SK-N-SH treated with all-trans-retinoic acid at 6 μM for 48 hours (cell line): Measurements from ENCODE around the gene SPON1.

Source experiments
- TCF4 ChIP-seq: fragments of 250-450 bp; sonication (Bioruptor Pico); IDR thresholded peaks from 2 replicates; pipeline ENCODE4 v1.8.0; 2021; ENCODE audit warnings: mild to moderate bottlenecking, moderate library complexity, borderline replicate concordance
- ZFP3 ChIP-seq: fragments of 250-450 bp; sonication (Bioruptor Pico); IDR thresholded peaks from 2 replicates; pipeline ENCODE4 v1.5.0; 2020; ENCODE audit warnings: mild to moderate bottlenecking, moderate library complexity
- ZFP30 ChIP-seq: fragments of 450-650 bp; formaldehyde crosslinking; IDR thresholded peaks from 2 replicates; pipeline ENCODE4 v1.5.0; 2022; ENCODE audit warnings: mild to moderate bottlenecking, moderate library complexity
- ZNF565 ChIP-seq: fragments of 450-650 bp; formaldehyde crosslinking; conservative IDR thresholded peaks from 2 replicates; pipeline ENCODE4 v1.5.0; 2020; ENCODE audit warnings: low read depth, mild to moderate bottlenecking, moderate library complexity
- ZNF8 ChIP-seq: fragments of 450-650 bp; formaldehyde crosslinking; IDR thresholded peaks from 2 replicates; pipeline ENCODE4 v1.5.0; 2020; ENCODE audit warnings: mild to moderate bottlenecking, moderate library complexity
- TF ChIP-seq, protein P1 (sequence below): fragments of 250-450 bp; sonication (Bioruptor Pico); IDR thresholded peaks from 2 replicates; pipeline ENCODE4 v1.5.1; 2021; ENCODE audit warnings: mild to moderate bottlenecking, moderate library complexity
- TF ChIP-seq, protein P2 (sequence below): fragments of 250-450 bp; sonication (Bioruptor Pico); IDR thresholded peaks from 2 replicates; pipeline ENCODE4 v1.5.0; 2020; ENCODE audit warnings: mild to moderate bottlenecking, moderate library complexity

DNA sequence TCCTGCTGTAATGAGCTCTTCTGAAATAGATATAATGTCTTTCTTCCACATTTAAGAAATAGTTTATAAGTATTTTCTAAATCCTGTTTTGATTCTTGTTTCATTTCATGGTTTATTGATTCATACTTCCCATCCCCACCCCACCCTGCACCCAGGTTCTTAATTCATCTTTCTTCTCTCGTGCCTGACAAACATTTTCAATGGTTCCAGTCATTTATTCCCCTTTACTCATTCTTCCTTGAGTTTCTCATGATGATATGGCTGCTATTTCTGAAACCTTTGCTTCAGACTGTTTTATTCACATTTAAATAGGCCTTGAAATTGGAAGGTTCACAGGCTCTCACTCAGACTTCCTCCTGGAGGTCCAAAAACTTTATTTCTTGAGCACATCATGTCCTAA lies 142.9 kb downstream of the SPON1 start:
- TF ChIP-seq ZFP30 (CRISPR knock-in tag) (no peak), ZFP3 (no peak), ZNF565 (CRISPR knock-in tag) (no peak), ZNF8 (CRISPR knock-in tag) (no peak), TCF4 (CRISPR knock-in tag) (no peak)
- TF ChIP-seq, protein P1, sequence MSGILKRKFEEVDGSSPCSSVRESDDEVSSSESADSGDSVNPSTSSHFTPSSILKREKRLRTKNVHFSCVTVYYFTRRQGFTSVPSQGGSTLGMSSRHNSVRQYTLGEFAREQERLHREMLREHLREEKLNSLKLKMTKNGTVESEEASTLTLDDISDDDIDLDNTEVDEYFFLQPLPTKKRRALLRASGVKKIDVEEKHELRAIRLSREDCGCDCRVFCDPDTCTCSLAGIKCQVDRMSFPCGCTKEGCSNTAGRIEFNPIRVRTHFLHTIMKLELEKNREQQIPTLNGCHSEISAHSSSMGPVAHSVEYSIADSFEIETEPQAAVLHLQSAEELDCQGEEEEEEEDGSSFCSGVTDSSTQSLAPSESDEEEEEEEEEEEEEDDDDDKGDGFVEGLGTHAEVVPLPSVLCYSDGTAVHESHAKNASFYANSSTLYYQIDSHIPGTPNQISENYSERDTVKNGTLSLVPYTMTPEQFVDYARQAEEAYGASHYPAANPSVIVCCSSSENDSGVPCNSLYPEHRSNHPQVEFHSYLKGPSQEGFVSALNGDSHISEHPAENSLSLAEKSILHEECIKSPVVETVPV (CRISPR knock-in tag), result no peak
- TF ChIP-seq, protein P2, sequence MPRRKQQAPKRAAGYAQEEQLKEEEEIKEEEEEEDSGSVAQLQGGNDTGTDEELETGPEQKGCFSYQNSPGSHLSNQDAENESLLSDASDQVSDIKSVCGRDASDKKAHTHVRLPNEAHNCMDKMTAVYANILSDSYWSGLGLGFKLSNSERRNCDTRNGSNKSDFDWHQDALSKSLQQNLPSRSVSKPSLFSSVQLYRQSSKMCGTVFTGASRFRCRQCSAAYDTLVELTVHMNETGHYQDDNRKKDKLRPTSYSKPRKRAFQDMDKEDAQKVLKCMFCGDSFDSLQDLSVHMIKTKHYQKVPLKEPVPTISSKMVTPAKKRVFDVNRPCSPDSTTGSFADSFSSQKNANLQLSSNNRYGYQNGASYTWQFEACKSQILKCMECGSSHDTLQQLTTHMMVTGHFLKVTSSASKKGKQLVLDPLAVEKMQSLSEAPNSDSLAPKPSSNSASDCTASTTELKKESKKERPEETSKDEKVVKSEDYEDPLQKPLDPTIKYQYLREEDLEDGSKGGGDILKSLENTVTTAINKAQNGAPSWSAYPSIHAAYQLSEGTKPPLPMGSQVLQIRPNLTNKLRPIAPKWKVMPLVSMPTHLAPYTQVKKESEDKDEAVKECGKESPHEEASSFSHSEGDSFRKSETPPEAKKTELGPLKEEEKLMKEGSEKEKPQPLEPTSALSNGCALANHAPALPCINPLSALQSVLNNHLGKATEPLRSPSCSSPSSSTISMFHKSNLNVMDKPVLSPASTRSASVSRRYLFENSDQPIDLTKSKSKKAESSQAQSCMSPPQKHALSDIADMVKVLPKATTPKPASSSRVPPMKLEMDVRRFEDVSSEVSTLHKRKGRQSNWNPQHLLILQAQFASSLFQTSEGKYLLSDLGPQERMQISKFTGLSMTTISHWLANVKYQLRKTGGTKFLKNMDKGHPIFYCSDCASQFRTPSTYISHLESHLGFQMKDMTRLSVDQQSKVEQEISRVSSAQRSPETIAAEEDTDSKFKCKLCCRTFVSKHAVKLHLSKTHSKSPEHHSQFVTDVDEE (CRISPR knock-in tag), result no peak
